Measurements from ENCODE around the gene SLC25A42. TPM values are rescaled to one million over a fixed set of nuclear protein-coding genes. Genes with fewer than 3 reads are reported as not detected.
"Not testable (repeated sequence)": the region's sequence is repeated elsewhere in the genome, so short reads cannot be mapped to it uniquely, and the experiment has no call there.

The SLC25A42 gene, protein sequence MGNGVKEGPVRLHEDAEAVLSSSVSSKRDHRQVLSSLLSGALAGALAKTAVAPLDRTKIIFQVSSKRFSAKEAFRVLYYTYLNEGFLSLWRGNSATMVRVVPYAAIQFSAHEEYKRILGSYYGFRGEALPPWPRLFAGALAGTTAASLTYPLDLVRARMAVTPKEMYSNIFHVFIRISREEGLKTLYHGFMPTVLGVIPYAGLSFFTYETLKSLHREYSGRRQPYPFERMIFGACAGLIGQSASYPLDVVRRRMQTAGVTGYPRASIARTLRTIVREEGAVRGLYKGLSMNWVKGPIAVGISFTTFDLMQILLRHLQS
- 6.9 and 7.3 TPM in 2 replicates for total RNA-seq (2014; rRNA removed; shearing (Covaris generic))
- polyA plus RNA-seq (2016; fragmentation: Nextera tagmentation; extraction: Ambion mirVana): 4.8 and 5.9 TPM in 2 replicates

- no peaks in the 10 kb centered on the region for H4K20me1 ChIP-seq (ENCODE audit: insufficient read depth)
- peak within 1 kb of the TSS; percentile 81 for H3K4me2 ChIP-seq (ENCODE audit: unreplicated experiment)
- peak within 1 kb of the TSS; percentile 61 for H2AFZ ChIP-seq
- WGBS, 2 experiments (ENCODE audit: low coverage in 1 of 2, low lambda C conversion rate in 2 of 2, missing lambda C conversion rate in 2 of 2): 4% methylated on average over 48 to 64 of the region's 77 CpGs
- in situ Hi-C loops (cut with MboI): no loop called here
- TF ChIP-seq EZH2phosphoT487 (IDR thresholded peaks at IDR 0.05; ENCODE audit: insufficient read depth, low read depth) (no peak), EZH2 (IDR thresholded peaks at IDR 0.05; ENCODE audit: insufficient read depth, poor library complexity, severe bottlenecking) (no peak)
- H3K36me3 ChIP-seq (ENCODE audit: low read depth): no peaks in the 10 kb centered on the region
- H3K79me2 ChIP-seq (ENCODE audit: insufficient read depth): no peaks in the 10 kb centered on the region
- peaks cover 11% of the 10 kb centered on the region for H3F3A ChIP-seq (ENCODE audit: insufficient read depth)
- H3K9me2 ChIP-seq (ENCODE audit: insufficient read depth): no peaks in the 10 kb centered on the region
- H3K9ac ChIP-seq: peak within 1 kb of the TSS; percentile 73
- peak within 1 kb of the TSS; percentile 80 for H3K4me3 ChIP-seq
- H3K27ac ChIP-seq: no peak within 1 kb of the TSS
- DNase-seq: peak; percentile 99
- peaks cover 12% of the 10 kb centered on the region for H3K4me1 ChIP-seq (ENCODE audit: insufficient read depth)
- H3K27me3 ChIP-seq (replicated peaks; ENCODE audit: insufficient read depth): no peaks in the 10 kb centered on the region
- no peaks in the 10 kb centered on the region for H3K9me3 ChIP-seq (ENCODE audit: low read depth)
Measured at GRCh38 chr19:19063183-19064097, at the start of gene SLC25A42. Gene SLC25A42, plus strand, starts transcription at chr19:19063994. Its CDS starts 32,131 bp downstream, at chr19:19096125.

DNA sequence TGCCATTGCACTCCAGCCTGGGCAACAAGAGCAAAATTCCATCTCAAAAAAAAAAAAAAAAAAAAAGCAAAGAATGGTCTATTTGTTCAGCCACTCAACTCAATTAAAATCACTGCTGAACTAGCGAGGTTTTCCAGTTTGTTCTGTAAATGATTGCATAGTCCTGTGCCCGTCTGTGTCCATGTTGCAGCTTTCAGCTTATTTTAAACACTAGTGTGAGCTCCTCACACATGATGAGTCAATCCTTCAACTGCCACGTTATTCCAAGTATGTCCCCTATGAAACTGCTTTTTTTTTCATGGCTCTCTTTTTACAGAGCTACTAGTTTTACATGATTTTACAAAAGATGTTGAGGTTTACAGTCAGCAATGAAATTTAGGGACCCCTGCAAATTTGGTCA lies 42.7 kb upstream of the SLC25A42 start:
- peaks cover 34% of the 10 kb centered on the region for H3F3A ChIP-seq (ENCODE audit: insufficient read depth)
- TF ChIP-seq EZH2 (IDR thresholded peaks at IDR 0.05; ENCODE audit: insufficient read depth, poor library complexity, severe bottlenecking): no peak
- no peak for TF ChIP-seq EZH2phosphoT487 (IDR thresholded peaks at IDR 0.05; ENCODE audit: insufficient read depth, low read depth)
- peak overlapping the region; percentile 29 for H3K4me2 ChIP-seq (ENCODE audit: unreplicated experiment)
- no peaks in the 10 kb centered on the region for H3K27me3 ChIP-seq (replicated peaks; ENCODE audit: insufficient read depth)
- peaks cover 13% of the 10 kb centered on the region; the same call in 1 of the 2 replicates for H3K4me1 ChIP-seq (ENCODE audit: insufficient read depth)
- no peak overlapping the region for H2AFZ ChIP-seq
- peak; percentile 86 for DNase-seq
- peak overlapping the region; percentile 64 for H3K9ac ChIP-seq
- in situ Hi-C loops (cut with MboI): no loop called here
- 8 to 14% methylated on average over 3 of the region's 3 CpGs for WGBS, 2 experiments (ENCODE audit: low coverage in 1 of 2, low lambda C conversion rate in 2 of 2, missing lambda C conversion rate in 2 of 2)
- H3K36me3 ChIP-seq (ENCODE audit: low read depth): peaks cover 52% of the 10 kb centered on the region
- H3K79me2 ChIP-seq (ENCODE audit: insufficient read depth): peaks cover 93% of the 10 kb centered on the region
- no peaks in the 10 kb centered on the region for H4K20me1 ChIP-seq (ENCODE audit: insufficient read depth)
- H3K9me2 ChIP-seq (ENCODE audit: insufficient read depth): no peaks in the 10 kb centered on the region
- peak overlapping the region; percentile 83 for H3K27ac ChIP-seq
- no peaks in the 10 kb centered on the region for H3K9me3 ChIP-seq (ENCODE audit: low read depth)
- H3K4me3 ChIP-seq: no peak overlapping the region

DNA sequence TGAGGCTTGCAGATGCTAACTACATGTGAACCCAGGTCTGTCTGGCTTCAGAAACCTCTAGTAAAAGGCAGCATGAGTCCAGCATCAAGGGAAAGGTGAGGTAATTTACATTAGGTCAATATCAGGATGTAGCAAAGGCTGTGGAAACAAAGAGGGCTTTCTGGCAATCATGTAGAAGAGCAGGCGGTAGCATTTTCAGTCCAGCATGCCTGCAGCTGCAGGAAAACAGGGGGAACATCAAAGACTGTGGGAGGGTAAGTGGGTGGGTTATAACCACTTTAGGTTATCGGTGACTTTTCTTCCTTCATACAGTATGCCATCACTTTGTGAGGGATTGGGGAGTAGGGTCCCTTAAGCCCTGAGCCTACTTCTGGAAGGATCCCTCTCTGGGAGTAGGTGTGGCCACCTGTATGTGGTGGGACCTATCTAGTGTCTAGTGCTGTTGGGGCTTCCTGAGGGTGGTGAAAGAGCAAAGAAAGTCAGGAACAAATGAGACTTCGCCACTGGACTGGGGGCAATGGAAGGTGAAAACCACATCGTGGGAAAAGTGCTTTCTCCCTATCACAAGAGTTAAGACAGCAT lies 41.3 kb upstream of the SLC25A42 start:
- no peak for DNase-seq
- 85 to 89% methylated on average over 4 of the region's 4 CpGs for WGBS, 2 experiments (ENCODE audit: low coverage in 1 of 2, low lambda C conversion rate in 2 of 2, missing lambda C conversion rate in 2 of 2)
- no peaks in the 10 kb centered on the region for H4K20me1 ChIP-seq (ENCODE audit: insufficient read depth)

GRCh38 chr19:19023376-19023775 lies 40.4 kb upstream of the SLC25A42 start:
- in situ Hi-C loops (cut with MboI); H3K27me3 ChIP-seq (replicated peaks; ENCODE audit: insufficient read depth); H3K9me2 ChIP-seq (ENCODE audit: insufficient read depth); DNase-seq; H3K9me3 ChIP-seq (ENCODE audit: low read depth); H3K27ac ChIP-seq; H3K4me2 ChIP-seq (ENCODE audit: unreplicated experiment); H4K20me1 ChIP-seq (ENCODE audit: insufficient read depth); H3K9ac ChIP-seq; H2AFZ ChIP-seq; H3K4me3 ChIP-seq: not testable (repeated sequence)
- WGBS, 2 experiments (ENCODE audit: low coverage in 1 of 2, low lambda C conversion rate in 2 of 2, missing lambda C conversion rate in 2 of 2): 100% methylated on average over 1 of the region's 1 CpG
- Histone ChIP-seq H3K4me1 (ENCODE audit: insufficient read depth) (peaks cover 13% of the 10 kb centered on the region; the same call in 1 of the 2 replicates), H3F3A (ENCODE audit: insufficient read depth) (peaks cover 34% of the 10 kb centered on the region), H3K79me2 (ENCODE audit: insufficient read depth) (peaks cover 93% of the 10 kb centered on the region), H3K36me3 (ENCODE audit: low read depth) (peaks cover 54% of the 10 kb centered on the region)

More for the DNA sequence above, 41.3 kb upstream of the SLC25A42 start:
- Histone ChIP-seq H3K36me3 (ENCODE audit: low read depth) (peaks cover 57% of the 10 kb centered on the region), H3K27ac (0 out of 2 replicates have a peak overlapping the region, but pooled peaks have one; percentile 8), H3K4me2 (ENCODE audit: unreplicated experiment) (no peak overlapping the region), H3K4me1 (ENCODE audit: insufficient read depth) (peaks cover 13% of the 10 kb centered on the region; the same call in 1 of the 2 replicates), H3K9me2 (ENCODE audit: insufficient read depth) (no peaks in the 10 kb centered on the region), H3F3A (ENCODE audit: insufficient read depth) (peaks cover 34% of the 10 kb centered on the region), H3K4me3 (no peak overlapping the region), H3K27me3 (replicated peaks; ENCODE audit: insufficient read depth) (no peaks in the 10 kb centered on the region), H2AFZ (no peak overlapping the region), H3K79me2 (ENCODE audit: insufficient read depth) (peaks cover 93% of the 10 kb centered on the region), H3K9ac (no peak overlapping the region), H3K9me3 (ENCODE audit: low read depth) (no peaks in the 10 kb centered on the region)
- in situ Hi-C loops (cut with MboI): no loop called here
- TF ChIP-seq EZH2 (IDR thresholded peaks at IDR 0.05; ENCODE audit: insufficient read depth, poor library complexity, severe bottlenecking): no peak
- TF ChIP-seq EZH2phosphoT487 (IDR thresholded peaks at IDR 0.05; ENCODE audit: insufficient read depth, low read depth): no peak

All from GM23248 (cell line).